Measurements from ENCODE around the gene TGFBR2.

DNA sequence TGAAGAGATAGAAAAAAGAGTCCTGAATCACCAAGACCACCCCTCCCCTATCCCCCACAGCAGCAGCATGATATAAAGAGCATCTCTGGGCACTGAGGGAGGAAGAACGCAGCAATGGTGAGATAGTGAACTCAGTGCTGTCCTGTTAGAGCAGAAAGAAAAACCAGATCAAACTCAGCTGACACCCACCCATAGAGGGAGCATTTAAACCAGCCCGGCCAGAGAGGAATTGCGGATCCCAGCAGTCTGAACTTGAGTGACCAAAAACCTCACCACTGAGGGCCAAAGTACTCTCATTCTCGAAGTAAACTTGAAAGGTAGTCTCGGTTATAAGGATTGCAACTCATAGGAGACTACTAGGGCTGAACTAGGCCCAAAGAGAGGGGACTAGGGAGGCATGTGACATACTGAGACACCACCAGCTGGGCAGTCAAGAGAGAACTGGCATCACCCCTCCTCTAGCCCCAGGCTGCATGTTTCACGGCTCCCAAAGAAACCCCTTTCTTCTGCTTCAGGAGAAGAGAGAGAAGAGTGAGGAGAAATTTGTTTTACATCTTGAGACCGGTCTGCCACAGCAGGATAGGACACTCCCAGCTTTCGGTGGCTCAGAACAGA is 39.2 kb upstream of the TGFBR2 start:
- no peak for TF ChIP-seq GATA2 (IDR thresholded peaks at IDR 0.05; ENCODE audit: low read depth, low read length)
- no peak for TF ChIP-seq GATA3 (IDR thresholded peaks at IDR 0.05; ENCODE audit: low read depth, low read length)
